ENCODE results near the gene BCL2L1. TPM values are rescaled to one million over a fixed set of nuclear protein-coding genes. Genes with fewer than 3 reads are reported as not detected.

BCL2L1 gene
- total RNA-seq, 2 experiments from 2014 or later = 64.2 to 88.8 TPM

DNA sequence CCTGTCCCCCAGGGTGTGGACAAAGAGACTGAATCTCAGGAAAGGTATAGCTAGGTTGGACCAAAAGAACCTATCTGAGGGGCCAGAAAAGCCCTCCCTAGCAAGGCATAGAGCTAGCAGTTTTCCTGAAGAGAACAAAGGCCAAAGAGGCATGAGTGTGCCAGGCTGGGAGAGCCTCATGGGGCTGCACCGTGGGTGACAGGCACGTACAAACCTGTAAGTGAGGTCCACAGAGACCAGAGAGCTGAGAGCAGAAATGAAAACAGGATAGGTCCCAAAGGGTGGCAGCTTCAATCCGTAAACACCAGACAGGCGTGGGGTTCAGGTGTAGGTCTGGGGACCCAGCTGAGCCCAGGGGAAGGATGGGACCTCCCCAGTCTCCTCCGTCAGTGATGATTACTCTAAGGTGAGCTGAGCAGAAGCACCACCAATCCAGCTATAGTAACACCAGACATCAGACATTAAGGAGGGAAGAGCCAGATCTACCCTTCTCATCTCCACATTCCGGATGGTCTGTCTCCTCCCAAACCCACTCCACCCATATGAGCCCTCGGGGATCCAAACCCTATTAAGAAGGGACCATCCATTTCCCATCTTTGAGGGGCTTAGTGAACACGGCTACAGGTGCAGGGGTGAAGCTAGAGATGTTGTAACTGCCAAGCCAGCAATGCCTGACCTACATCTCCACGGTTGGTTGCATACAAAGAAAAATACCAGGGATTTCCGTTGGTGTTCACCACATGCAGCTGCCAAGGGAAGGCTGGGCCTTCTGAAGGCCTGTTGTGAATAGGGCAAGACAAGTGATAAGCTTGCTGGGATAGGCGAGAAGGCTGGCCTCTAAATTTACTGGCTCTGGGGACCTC lies 38.3 kb downstream of the BCL2L1 start:
- peak overlapping the region; percentile 49 for H3K4me3 ChIP-seq (ENCODE audit: low read depth, low read length, poor library complexity, severe bottlenecking)
- H3K4me1 ChIP-seq (ENCODE audit: insufficient read depth, low read length, poor library complexity, severe bottlenecking) = peaks cover 95% of the 10 kb centered on the region
- CTCF ChIA-PET (ENCODE audit: unreplicated experiment) = interaction anchor here (0.5 to 2.7 kb wide), 10 partner anchors 10 to 989 kb away, joined by 3 to 16 read pairs (median 5); partner anchors contain the start of gene BCL2L1
- peak; percentile 95 for DNase-seq (ENCODE audit: low spot score)
- no peaks in the 10 kb centered on the region for H4K20me1 ChIP-seq (ENCODE audit: insufficient read depth, low read length)
- no peak for TF ChIP-seq EZH2phosphoT487 (IDR thresholded peaks at IDR 0.05; ENCODE audit: borderline replicate concordance, low read depth, low read length)
- TF ChIP-seq, protein P1, sequence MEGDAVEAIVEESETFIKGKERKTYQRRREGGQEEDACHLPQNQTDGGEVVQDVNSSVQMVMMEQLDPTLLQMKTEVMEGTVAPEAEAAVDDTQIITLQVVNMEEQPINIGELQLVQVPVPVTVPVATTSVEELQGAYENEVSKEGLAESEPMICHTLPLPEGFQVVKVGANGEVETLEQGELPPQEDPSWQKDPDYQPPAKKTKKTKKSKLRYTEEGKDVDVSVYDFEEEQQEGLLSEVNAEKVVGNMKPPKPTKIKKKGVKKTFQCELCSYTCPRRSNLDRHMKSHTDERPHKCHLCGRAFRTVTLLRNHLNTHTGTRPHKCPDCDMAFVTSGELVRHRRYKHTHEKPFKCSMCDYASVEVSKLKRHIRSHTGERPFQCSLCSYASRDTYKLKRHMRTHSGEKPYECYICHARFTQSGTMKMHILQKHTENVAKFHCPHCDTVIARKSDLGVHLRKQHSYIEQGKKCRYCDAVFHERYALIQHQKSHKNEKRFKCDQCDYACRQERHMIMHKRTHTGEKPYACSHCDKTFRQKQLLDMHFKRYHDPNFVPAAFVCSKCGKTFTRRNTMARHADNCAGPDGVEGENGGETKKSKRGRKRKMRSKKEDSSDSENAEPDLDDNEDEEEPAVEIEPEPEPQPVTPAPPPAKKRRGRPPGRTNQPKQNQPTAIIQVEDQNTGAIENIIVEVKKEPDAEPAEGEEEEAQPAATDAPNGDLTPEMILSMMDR (conservative IDR thresholded peaks at IDR 0.05; ENCODE audit: low read length) = no peak
- no peak overlapping the region for H2AFZ ChIP-seq (ENCODE audit: low read length)
- BruUV-seq (replicated peaks) = no TSS peak
- no peaks in the 10 kb centered on the region for H3K9me2 ChIP-seq (ENCODE audit: insufficient read depth, low read length)
- POLR2A ChIA-PET = interaction anchor here (0.5 to 5.2 kb wide), 15 partner anchors 9 to 112 kb away, joined by 3 to 52 read pairs (median 22); partner anchors contain the start of gene BCL2L1
- H3K27ac ChIP-seq (ENCODE audit: low read depth, low read length, poor library complexity, severe bottlenecking) = peak overlapping the region; percentile 100
- peaks cover 69% of the 10 kb centered on the region for H3K36me3 ChIP-seq (ENCODE audit: insufficient read depth, low read length)
- H3K9me3 ChIP-seq (ENCODE audit: low read length) = no peaks in the 10 kb centered on the region
- intact Hi-C loops (cut with micrococcal nuclease; ENCODE audit: unreplicated experiment) = loop anchor here (1.0 kb wide), 3 partner anchors 23 to 38 kb away; partner anchors contain the start of gene BCL2L1
- peak overlapping the region; percentile 77 for H3K4me2 ChIP-seq (ENCODE audit: low read length)
- H3K79me2 ChIP-seq (ENCODE audit: insufficient read depth, low read depth, low read length) = peaks cover 71% of the 10 kb centered on the region

DNA sequence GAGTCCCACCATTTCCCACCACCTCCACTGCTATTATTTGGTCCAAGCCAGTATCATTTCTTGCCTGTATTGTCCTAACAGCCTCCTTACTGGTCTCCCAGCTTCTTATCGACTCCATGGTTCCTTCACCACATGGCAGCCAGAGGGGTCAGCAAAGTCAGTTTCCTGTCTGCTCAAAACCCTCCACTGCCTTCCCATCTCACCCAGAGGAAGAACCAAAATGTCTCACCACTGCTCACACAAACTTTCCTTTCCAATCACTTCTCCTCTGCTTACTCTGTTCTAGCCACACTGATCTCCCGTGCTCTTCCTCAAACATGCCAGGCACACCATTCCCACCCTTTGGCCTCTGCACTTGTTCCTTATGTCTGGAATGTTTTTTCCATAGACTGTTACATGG lies 39.7 kb downstream of the BCL2L1 start:
- ChIA-PET POLR2A (interaction anchor here (0.6 to 5.2 kb wide), 8 partner anchors 18 to 65 kb away, joined by 4 to 52 read pairs (median 25); partner anchors contain the start of gene BCL2L1), CTCF (ENCODE audit: unreplicated experiment) (interaction anchor here (0.5 to 0.6 kb wide), 2 partner anchors 8 to 71 kb away, joined by 3 to 4 read pairs; no protein-coding TSS in a partner anchor)
- Histone ChIP-seq H3K4me1 (ENCODE audit: insufficient read depth, low read length, poor library complexity, severe bottlenecking) (peaks cover 90% of the 10 kb centered on the region), H3K79me2 (ENCODE audit: insufficient read depth, low read depth, low read length) (peaks cover 59% of the 10 kb centered on the region), H2AFZ (ENCODE audit: low read length) (no peak overlapping the region), H4K20me1 (ENCODE audit: insufficient read depth, low read length) (no peaks in the 10 kb centered on the region), H3K9me3 (ENCODE audit: low read length) (no peaks in the 10 kb centered on the region), H3K9me2 (ENCODE audit: insufficient read depth, low read length) (no peaks in the 10 kb centered on the region), H3K36me3 (ENCODE audit: insufficient read depth, low read length) (peaks cover 68% of the 10 kb centered on the region), H3K27ac (ENCODE audit: low read depth, low read length, poor library complexity, severe bottlenecking) (peak overlapping the region; percentile 100), H3K4me3 (ENCODE audit: low read depth, low read length, poor library complexity, severe bottlenecking) (peak overlapping the region; percentile 49), H3K4me2 (ENCODE audit: low read length) (peak overlapping the region; percentile 77)
- no peak for DNase-seq (ENCODE audit: low spot score)
- TF ChIP-seq, protein P1 (conservative IDR thresholded peaks at IDR 0.05; ENCODE audit: low read length) = no peak
- TF ChIP-seq EZH2phosphoT487 (IDR thresholded peaks at IDR 0.05; ENCODE audit: borderline replicate concordance, low read depth, low read length) = no peak
- intact Hi-C loops (cut with micrococcal nuclease; ENCODE audit: unreplicated experiment) = no loop called here
- no TSS peak for BruUV-seq (replicated peaks)

Measured in OCI-LY7 (cell line).